ENCODE data around the gene TPM4. TPM values are rescaled to one million over a fixed set of nuclear protein-coding genes. Genes with fewer than 3 reads are reported as not detected.
A peak's percentile ranks its signal among the peaks of the same experiment; 100 is the strongest.
"Not testable (repeated sequence)": the region's sequence is repeated elsewhere in the genome, so short reads cannot be mapped to it uniquely, and the experiment has no call there.

TPM4 gene
- total and polyA plus RNA-seq, 11 donors: 49.2 to 260 (median 92.1) TPM

GRCh38 chr19:16085115-16085514, 8.8 kb downstream of the TPM4 start:
- TF ChIP-seq POLR2A (IDR thresholded peaks at IDR 0.05): no peak
- TF ChIP-seq, protein P1, sequence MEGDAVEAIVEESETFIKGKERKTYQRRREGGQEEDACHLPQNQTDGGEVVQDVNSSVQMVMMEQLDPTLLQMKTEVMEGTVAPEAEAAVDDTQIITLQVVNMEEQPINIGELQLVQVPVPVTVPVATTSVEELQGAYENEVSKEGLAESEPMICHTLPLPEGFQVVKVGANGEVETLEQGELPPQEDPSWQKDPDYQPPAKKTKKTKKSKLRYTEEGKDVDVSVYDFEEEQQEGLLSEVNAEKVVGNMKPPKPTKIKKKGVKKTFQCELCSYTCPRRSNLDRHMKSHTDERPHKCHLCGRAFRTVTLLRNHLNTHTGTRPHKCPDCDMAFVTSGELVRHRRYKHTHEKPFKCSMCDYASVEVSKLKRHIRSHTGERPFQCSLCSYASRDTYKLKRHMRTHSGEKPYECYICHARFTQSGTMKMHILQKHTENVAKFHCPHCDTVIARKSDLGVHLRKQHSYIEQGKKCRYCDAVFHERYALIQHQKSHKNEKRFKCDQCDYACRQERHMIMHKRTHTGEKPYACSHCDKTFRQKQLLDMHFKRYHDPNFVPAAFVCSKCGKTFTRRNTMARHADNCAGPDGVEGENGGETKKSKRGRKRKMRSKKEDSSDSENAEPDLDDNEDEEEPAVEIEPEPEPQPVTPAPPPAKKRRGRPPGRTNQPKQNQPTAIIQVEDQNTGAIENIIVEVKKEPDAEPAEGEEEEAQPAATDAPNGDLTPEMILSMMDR (IDR thresholded peaks at IDR 0.05): no peak
- intact Hi-C loops (cut with DNase I): no loop called here
- no peaks in the 10 kb centered on the region for H3K27me3 ChIP-seq
- ATAC-seq (no peak), DNase-seq (no peak)
- H3K9me3 ChIP-seq: no peaks in the 10 kb centered on the region
- peaks cover 0 to 77% (median 20%) of the 10 kb centered on the region in 12 donors for H3K4me1 ChIP-seq
- WGBS, 4 donors: 83 to 87% (median 84%) methylated on average over 6 of the region's 6 CpGs
- peaks cover 9 to 100% (median 97%) of the 10 kb centered on the region in 9 donors for H3K36me3 ChIP-seq
- H3K4me3 ChIP-seq: no peak overlapping the region
- H3K27ac ChIP-seq: peak overlapping the region in 3 of 12 donors; percentile 37 to 100 (median 65)

DNA sequence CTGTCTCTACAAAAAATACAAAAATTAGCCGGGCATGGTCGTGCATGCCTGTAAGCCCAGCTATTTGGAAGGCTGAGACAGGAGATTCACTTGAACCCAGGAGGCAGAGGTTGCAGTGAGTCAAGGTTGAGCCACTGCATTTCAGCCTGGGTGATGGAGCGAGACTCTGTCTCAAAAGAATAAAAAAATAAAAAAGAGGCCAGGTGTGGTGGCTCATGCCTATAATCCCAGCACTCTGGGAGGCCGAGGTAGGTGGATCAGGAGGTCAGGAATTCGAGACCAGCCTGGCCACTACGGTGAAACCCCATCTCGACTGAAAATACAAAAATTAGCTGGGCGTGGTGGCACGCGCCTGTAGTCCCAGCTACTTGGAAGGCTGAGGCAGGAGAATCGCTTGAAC, 11.1 kb downstream of the TPM4 start:
- 86 to 90% (median 89%) methylated on average over 11 of the region's 11 CpGs for WGBS, 4 donors
- Histone ChIP-seq H3K4me1 (peaks cover 0 to 54% (median 10%) of the 10 kb centered on the region in 12 donors), H3K36me3 (peaks cover 6 to 100% (median 100%) of the 10 kb centered on the region in 9 donors)

DNA sequence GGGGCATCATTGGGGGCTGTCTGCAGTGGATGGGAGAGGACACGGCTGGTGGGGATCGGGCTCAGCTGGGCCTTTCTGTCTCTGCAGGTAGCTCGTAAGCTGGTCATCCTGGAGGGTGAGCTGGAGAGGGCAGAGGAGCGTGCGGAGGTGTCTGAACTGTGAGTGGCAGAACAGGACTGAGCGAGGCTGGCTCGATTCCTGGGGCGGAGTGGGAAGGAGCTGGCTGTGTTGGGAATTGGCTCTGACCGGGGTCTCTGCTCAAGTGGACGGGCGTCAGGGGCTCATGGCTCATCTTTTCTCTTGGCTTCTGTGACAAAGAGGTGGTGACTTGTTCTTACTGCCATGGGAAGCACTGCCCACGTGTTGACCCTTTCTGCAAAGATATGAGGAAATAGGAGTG, 11.6 kb downstream of the TPM4 start:
- DNase-seq: no peak
- no peak for ATAC-seq
- no peaks in the 10 kb centered on the region for H3K9me3 ChIP-seq
- peaks cover 6 to 100% (median 100%) of the 10 kb centered on the region in 9 donors for H3K36me3 ChIP-seq
- H3K4me1 ChIP-seq: peaks cover 0 to 49% (median 10%) of the 10 kb centered on the region in 12 donors
- H3K27me3 ChIP-seq: no peaks in the 10 kb centered on the region
- no peak overlapping the region for H3K4me3 ChIP-seq
- TF ChIP-seq POLR2A (IDR thresholded peaks at IDR 0.05): no peak
- TF ChIP-seq, protein P1 (IDR thresholded peaks at IDR 0.05): no peak
- H3K27ac ChIP-seq: peak overlapping the region in 2 of 12 donors; percentile 14 to 100
- 74 to 85% (median 81%) methylated on average over 12 of the region's 12 CpGs for WGBS, 4 donors
- intact Hi-C loops (cut with DNase I): no loop called here

More for the DNA sequence above, 11.1 kb downstream of the TPM4 start:
- H3K4me3 ChIP-seq; H3K27me3 ChIP-seq; intact Hi-C loops (cut with DNase I); DNase-seq; ATAC-seq; H3K9me3 ChIP-seq: not testable (repeated sequence)
- H3K27ac ChIP-seq: peak overlapping the region in 7 of 12 donors; percentile 15 to 100 (median 65)

DNA sequence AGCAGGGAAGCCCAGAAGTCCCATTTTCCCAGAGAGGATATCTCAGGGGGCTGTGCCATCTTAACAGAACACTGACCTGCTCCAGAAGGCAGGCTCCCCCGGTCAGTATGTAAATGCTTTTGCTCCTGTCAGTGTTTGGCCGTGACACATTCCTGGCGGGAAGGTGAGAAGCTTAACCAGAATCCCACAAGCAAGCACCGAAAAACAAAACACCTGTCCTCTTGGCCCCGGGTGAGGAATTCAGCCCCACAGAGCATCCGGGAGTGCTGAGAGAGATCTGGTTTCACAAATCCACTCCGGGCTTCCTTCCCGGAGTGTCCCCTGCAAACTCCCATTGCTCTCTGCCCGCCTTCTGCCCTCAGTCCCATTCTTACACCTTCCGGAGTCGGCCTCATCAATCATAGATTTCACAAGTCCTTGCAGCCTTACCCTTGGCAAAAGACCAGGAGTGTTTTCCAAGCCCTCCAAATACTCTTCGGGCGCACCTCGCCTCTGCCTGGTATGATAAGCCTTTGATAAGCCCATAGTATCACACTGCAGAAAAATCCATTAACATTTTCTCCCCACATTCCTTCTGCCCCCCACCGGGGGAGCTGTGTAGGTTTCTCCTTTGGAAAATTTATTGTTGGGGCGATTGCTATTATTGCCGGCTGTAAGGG, 12.2 kb downstream of the TPM4 start:
- Histone ChIP-seq H3K4me3 (no peak overlapping the region), H3K36me3 (peaks cover 6 to 100% (median 100%) of the 10 kb centered on the region in 9 donors), H3K9me3 (no peaks in the 10 kb centered on the region), H3K27me3 (no peaks in the 10 kb centered on the region), H3K4me1 (peaks cover 0 to 43% (median 10%) of the 10 kb centered on the region in 12 donors), H3K27ac (peak overlapping the region in 2 of 12 donors; percentile 14 to 100)
- DNase-seq: no peak
- intact Hi-C loops (cut with DNase I): no loop called here
- TF ChIP-seq, protein P1 (IDR thresholded peaks at IDR 0.05): no peak
- no peak for TF ChIP-seq POLR2A (IDR thresholded peaks at IDR 0.05)
- 70 to 79% (median 71%) methylated on average over 15 to 17 of the region's 17 CpGs for WGBS, 4 donors
- no peak for ATAC-seq

All from heart left ventricle (tissue), 16 donors.